Hepatocyte (in vitro differentiated cells): ENCODE data around the gene TF. TPM values are rescaled to one million over a fixed set of nuclear protein-coding genes. Genes with fewer than 3 reads are reported as not detected.

ENCODE experiments used
- DNase-seq: peaks from one replicate; pipeline ENCODE4 v3.0.0-alpha.2; 2016; ENCODE audit warnings: low spot score
- H2AFZ ChIP-seq: fragments of 200-600 bp; sonication (generic); 2 replicates; pipeline ENCODE4 v1.6.0; 2016; ENCODE audit warnings: antibody characterized with exemption, mild to moderate bottlenecking
- H3K27ac ChIP-seq: fragments of 200-600 bp; sonication (generic); 2 replicates; pipeline ENCODE4 v1.5.1; 2016; ENCODE audit warnings: mild to moderate bottlenecking
- H3K27me3 ChIP-seq: fragments of 200-600 bp; sonication (generic); 2 replicates; pipeline ENCODE4 v1.6.1; 2016
- H3K36me3 ChIP-seq: fragments of 200-600 bp; sonication (generic); replicated peaks from 2 replicates; pipeline ENCODE4 v1.5.1; 2016; ENCODE audit warnings: low read depth; ENCODE audit not compliant: insufficient read depth
- H3K4me1 ChIP-seq: fragments of 200-600 bp; sonication (generic); 2 replicates; pipeline ENCODE4 v1.5.1; 2016; ENCODE audit warnings: mild to moderate bottlenecking, moderate library complexity; ENCODE audit not compliant: insufficient read depth
- H3K4me2 ChIP-seq: fragments of 200-600 bp; sonication (generic); 2 replicates; pipeline ENCODE4 v1.6.0; 2016
- H3K4me3 ChIP-seq: fragments of 200-600 bp; sonication (generic); 2 replicates; pipeline ENCODE4 v1.5.1; 2016; ENCODE audit warnings: mild to moderate bottlenecking
- H3K79me2 ChIP-seq: fragments of 200-600 bp; sonication (generic); 2 replicates; pipeline ENCODE4 v1.6.0; 2017; ENCODE audit warnings: mild to moderate bottlenecking
- H3K9me2 ChIP-seq: fragments of 200-600 bp; sonication (generic); replicated peaks from 2 replicates; pipeline ENCODE4 v1.6.0; 2017; ENCODE audit warnings: mild to moderate bottlenecking; ENCODE audit not compliant: insufficient read depth
- H3K9me3 ChIP-seq: fragments of 200-600 bp; sonication (generic); 2 replicates; pipeline ENCODE4 v1.5.1; 2016; ENCODE audit warnings: low read depth, mild to moderate bottlenecking
- H4K20me1 ChIP-seq: fragments of 200-600 bp; sonication (generic); 2 replicates; pipeline ENCODE4 v1.6.0; 2016; ENCODE audit warnings: mild to moderate bottlenecking; ENCODE audit not compliant: insufficient read depth, poor library complexity, severe bottlenecking
- EZH2 ChIP-seq: fragments of 200-600 bp; sonication (generic); IDR thresholded peaks from 2 replicates; pipeline ENCODE4 v1.6.1; 2016; ENCODE audit warnings: antibody characterized with exemption, mild to moderate bottlenecking, borderline replicate concordance
- EZH2phosphoT487 ChIP-seq: fragments of 200-600 bp; sonication (generic); IDR thresholded peaks from one replicate; pipeline ENCODE4 v1.6.1; 2018; ENCODE audit warnings: antibody characterized with exemption, mild to moderate bottlenecking, low read depth, moderate library complexity; ENCODE audit not compliant: unreplicated experiment, severe bottlenecking
- WGBS: methylation state at CpG from one replicate; pipeline ENCODE4 v1.1.6; 2016; ENCODE audit warnings: low lambda C conversion rate; ENCODE audit errors: missing lambda C conversion rate; 5-methylcytosine and 5-hydroxymethylcytosine counted together
- polyA plus RNA-seq: library from polyadenylated mRNA; unstranded; fragments of >200 nt; fragmentation: Nextera tagmentation; extraction: Ambion mirVana; gene quantifications from 2 replicates; pipeline ENCODE4 v1.2.1, GENCODE V29; 2016
- total RNA-seq: library from RNA; depleted of rRNA; stranded (reverse); fragments of >200 nt; gene quantifications from 2 replicates; pipeline ENCODE4 v1.2.3, GENCODE V29; 2014
- TF ChIP-seq, protein P1 (sequence below): fragments of 200-600 bp; sonication (generic); IDR thresholded peaks from 2 replicates; pipeline ENCODE4 v1.5.1; 2016; ENCODE audit warnings: antibody characterized with exemption, mild to moderate bottlenecking; ENCODE audit not compliant: poor library complexity

TF gene
- total and polyA plus RNA-seq, 2 experiments from 2014 or later = 577 to 642 TPM

DNA sequence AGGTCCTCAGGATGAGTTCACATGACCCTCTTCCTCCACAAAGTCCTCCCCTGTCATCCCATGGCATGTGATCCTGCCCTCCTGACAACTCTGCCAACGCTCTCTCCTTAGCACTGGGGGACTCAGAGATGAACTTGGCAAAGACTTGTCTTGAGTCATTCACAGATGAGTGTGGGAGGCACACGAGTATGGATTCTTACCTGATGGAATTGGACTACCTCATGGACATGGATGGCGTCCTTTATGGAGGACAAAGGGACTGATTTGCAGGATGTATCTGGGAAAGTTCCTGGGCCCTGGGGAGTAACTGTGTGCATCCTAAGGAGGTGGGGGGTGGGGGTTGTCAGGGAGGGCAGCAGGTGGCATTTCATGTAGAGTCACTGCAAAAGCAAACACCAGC lies 46.3 kb upstream of the TF start:
- Histone ChIP-seq H3K36me3 (no peaks in the 10 kb centered on the region), H3K4me1 (no peaks in the 10 kb centered on the region), H3K79me2 (no peaks in the 10 kb centered on the region), H2AFZ (no peak overlapping the region), H3K9me2 (no peaks in the 10 kb centered on the region), H3K9me3 (no peaks in the 10 kb centered on the region), H3K4me2 (no peak overlapping the region), H4K20me1 (no peaks in the 10 kb centered on the region), H3K27ac (no peak overlapping the region), H3K27me3 (no peaks in the 10 kb centered on the region), H3K4me3 (no peak overlapping the region)
- no peak for DNase-seq
- WGBS = 86% methylated on average over 3 of the region's 3 CpGs
- TF ChIP-seq EZH2phosphoT487 = no peak
- TF ChIP-seq, protein P1, sequence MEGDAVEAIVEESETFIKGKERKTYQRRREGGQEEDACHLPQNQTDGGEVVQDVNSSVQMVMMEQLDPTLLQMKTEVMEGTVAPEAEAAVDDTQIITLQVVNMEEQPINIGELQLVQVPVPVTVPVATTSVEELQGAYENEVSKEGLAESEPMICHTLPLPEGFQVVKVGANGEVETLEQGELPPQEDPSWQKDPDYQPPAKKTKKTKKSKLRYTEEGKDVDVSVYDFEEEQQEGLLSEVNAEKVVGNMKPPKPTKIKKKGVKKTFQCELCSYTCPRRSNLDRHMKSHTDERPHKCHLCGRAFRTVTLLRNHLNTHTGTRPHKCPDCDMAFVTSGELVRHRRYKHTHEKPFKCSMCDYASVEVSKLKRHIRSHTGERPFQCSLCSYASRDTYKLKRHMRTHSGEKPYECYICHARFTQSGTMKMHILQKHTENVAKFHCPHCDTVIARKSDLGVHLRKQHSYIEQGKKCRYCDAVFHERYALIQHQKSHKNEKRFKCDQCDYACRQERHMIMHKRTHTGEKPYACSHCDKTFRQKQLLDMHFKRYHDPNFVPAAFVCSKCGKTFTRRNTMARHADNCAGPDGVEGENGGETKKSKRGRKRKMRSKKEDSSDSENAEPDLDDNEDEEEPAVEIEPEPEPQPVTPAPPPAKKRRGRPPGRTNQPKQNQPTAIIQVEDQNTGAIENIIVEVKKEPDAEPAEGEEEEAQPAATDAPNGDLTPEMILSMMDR = no peak
- no peak for TF ChIP-seq EZH2

DNA sequence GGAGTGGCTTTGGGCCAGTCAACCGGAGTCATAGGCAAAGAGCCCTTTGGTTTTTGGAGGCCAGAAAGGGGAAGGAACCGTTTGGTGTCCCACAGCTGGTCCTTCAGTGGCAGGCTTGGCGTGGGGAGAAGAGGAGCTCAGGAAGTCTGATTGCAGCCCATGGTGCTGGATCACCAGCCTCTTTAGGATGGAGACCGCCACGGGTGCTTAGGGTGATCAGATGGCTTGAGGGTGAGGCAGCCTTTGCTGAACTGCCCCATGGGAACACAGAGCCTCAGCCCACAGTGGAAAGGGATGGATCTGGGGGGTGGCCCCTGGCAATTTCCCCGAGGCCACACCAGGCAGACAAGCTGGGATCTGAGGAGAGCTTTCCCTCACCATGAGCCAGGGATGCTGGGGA lies 45.8 kb upstream of the TF start:
- H3K4me3 ChIP-seq = no peak overlapping the region
- DNase-seq = no peak
- H3K36me3 ChIP-seq = no peaks in the 10 kb centered on the region
- H3K79me2 ChIP-seq = no peaks in the 10 kb centered on the region
- no peaks in the 10 kb centered on the region for H3K9me2 ChIP-seq
- no peak for TF ChIP-seq EZH2
- TF ChIP-seq EZH2phosphoT487 = no peak
- TF ChIP-seq, protein P1 = no peak
- H4K20me1 ChIP-seq = no peaks in the 10 kb centered on the region
- no peak overlapping the region for H3K4me2 ChIP-seq
- no peaks in the 10 kb centered on the region for H3K9me3 ChIP-seq
- no peaks in the 10 kb centered on the region for H3K4me1 ChIP-seq
- 79% methylated on average over 6 of the region's 6 CpGs for WGBS
- no peaks in the 10 kb centered on the region for H3K27me3 ChIP-seq
- H2AFZ ChIP-seq = no peak overlapping the region
- no peak overlapping the region for H3K27ac ChIP-seq

DNA sequence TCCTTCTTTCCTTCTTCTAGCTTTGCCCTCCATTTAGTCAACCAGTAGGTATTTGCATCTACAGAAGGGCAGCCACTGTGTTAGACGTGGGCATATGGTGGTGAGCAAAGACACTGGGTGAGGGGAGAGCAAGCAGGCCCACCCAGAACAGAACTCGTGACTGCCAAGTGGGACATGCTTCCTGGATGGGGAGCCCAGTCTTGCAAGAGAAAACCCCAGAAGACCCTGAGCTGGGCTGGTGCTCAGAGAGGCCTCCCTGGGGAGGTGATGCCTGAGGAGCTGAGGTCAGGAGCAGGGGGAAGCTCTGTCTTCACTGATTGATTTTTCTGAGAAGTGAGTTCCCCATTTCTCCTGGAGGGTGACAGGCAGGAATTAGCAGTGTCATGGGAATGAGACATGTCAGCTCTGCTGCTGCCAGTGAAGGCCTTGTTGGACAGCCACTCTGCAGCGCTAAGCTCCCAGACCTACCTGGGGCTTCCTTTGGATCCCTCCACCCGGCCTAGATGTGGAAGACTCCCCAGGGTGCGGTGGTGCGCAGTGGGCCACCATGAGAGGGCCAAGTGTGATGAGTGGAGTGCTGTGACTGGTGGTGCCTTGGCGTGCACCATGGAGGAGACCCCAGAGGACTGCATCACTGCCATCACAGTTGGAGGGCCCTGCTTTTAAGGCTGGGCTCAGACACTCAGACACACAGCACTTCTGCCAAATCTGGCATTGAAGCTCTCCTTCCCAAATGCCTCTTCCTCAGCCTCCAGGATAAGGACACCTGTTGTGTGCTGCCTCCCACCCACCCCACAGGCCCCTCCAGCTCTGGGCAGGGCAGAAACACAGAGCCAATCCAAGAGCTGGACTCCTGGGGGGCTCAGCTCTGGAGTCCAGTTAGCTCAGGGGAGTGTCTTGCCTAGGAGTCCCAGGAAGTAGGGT lies 44.5 kb upstream of the TF start:
- H3K79me2 ChIP-seq = no peaks in the 10 kb centered on the region
- H2AFZ ChIP-seq = no peak overlapping the region
- H3K4me3 ChIP-seq = no peak overlapping the region
- H3K4me1 ChIP-seq = no peaks in the 10 kb centered on the region
- H4K20me1 ChIP-seq = no peaks in the 10 kb centered on the region
- 90% methylated on average over 7 of the region's 7 CpGs for WGBS
- no peaks in the 10 kb centered on the region for H3K36me3 ChIP-seq
- TF ChIP-seq, protein P1 = no peak
- TF ChIP-seq EZH2phosphoT487 (no peak), EZH2 (no peak)
- H3K4me2 ChIP-seq = no peak overlapping the region
- H3K9me3 ChIP-seq = no peaks in the 10 kb centered on the region
- no peaks in the 10 kb centered on the region for H3K9me2 ChIP-seq
- H3K27me3 ChIP-seq = peaks cover 2% of the 10 kb centered on the region
- DNase-seq = no peak
- no peak overlapping the region for H3K27ac ChIP-seq
